ENCODE measurements around the gene ASCC2.
"Not testable (repeated sequence)": the region's sequence is repeated elsewhere in the genome, so short reads cannot be mapped to it uniquely, and the experiment has no call there.

Gene ASCC2

DNA sequence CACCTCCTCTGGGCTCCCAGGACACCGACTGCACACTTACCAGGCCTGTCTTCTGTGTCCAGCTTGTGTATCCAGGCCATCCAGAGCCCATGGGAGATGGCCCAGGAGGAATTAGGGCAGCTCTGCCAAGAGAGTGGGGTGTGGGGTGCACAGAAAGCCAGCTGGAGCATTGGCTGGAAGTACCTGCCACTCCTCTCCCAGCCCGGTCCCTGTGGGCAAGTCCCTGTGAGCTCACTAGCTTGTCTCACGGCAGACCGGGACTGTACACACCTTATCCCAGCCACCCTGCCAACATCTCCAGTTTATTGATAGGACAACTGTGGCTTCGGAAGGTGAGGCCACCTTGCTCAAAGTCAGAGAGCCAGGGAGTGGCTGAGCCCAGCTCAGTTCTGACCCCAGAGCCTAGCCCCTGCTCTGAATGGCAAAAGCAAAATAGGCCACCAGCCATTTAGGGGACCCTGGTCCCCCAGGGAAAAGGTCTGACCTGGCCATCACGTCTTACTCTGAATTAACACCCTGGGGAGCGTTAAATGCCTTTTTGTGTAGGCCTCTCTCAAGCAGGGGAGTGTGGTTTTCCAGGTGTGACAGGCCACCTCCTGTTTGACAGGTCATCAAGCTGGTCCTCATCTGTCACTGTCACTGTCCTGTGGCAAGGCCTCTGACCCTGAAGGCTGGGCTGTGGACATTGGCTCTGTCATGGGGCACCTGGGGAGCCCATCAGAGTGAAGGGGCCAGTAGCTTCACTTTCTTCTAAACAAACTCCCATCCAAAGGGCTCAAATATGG, 55.8 kb downstream of the ASCC2 start:
- no peak for DNase-seq

- DNase-seq = no peak
These were observed 57.1 kb downstream of the ASCC2 start for GRCh38 chr22:29780748-29781676.

DNA sequence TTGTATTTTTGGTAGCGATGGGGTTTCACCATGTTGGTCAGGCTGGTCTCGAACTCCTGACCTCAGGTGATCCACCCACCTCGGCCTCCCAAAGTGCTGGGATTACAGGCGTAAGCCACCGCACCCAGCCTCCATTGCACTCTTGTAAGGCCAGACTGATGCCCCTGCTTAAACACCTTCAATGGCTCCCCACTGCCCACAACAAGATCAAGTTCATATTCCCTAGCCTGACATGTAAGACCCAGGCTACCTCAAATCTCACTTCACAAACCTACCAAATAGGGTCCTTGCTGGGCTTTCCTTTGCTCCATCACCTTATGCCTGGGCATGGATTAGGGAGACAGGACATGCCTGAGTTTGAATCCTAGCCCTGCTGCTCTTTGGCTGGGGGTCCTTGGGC, 57.9 kb downstream of the ASCC2 start:
- DNase-seq = no peak

- DNase-seq = no peak
These were observed 64.8 kb downstream of the ASCC2 start for GRCh38 chr22:29773233-29773632.

GRCh38 chr22:29772170-29772641, 65.9 kb downstream of the ASCC2 start:
- DNase-seq = peak; percentile 28

DNA sequence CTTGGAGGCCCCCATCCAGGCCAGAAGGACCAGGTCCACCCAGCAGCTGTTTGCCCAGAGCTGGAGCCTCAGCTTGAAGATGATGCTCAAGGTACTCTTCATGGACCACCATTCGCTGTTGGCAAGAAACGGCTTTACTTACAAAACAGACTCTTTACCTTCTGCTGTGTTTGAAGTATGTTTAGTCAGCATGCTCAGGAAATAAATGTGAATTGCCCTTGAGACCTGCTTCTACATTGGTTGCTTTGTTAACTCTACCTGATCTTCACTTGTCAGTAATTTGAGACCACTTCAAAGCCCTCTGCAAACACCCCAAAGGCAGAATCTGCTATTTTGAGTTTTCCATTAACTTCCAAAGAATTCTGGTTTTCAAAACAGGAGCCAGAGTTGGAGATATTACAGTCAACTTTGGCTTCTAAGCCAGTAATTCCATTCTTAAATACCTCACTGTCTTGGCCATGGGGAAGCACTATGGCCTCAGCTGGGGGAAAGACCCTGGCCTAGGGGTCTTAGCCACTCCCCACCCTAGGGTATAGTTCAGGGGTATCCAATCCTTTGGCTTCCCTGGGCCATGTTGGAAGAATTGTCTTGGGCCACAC, 68.3 kb downstream of the ASCC2 start:
- no peak for DNase-seq

DNA sequence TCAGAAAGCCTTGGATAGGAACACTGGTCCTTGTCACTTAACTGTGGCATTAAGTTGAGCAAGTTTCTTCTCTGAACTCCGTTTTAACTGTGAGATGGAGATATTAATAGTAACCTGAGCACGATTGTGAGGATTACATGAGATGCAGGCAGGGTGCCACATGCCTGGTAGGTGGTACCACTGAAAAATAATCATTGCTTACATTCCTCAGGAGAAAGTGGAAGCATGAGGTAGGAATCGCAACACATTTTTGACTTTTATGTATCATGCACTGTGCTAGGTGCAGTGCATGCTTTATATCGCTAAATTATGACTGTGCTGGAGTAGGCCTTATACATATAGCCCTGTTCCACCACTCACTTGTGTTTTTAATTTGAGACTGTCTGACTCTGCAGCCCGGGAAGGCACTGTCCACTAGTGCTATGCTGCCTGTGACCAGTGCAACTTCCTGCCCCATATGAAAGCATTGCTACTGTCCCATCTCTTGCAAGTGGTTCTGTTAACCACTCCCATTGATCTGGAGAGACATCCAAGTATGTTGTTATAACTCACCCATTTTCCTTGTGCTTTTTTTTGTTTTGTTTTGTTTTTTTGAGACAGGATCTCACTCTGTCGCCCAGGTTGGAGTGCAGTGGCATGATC, 69.9 kb downstream of the ASCC2 start:
- DNase-seq = no peak

DNA sequence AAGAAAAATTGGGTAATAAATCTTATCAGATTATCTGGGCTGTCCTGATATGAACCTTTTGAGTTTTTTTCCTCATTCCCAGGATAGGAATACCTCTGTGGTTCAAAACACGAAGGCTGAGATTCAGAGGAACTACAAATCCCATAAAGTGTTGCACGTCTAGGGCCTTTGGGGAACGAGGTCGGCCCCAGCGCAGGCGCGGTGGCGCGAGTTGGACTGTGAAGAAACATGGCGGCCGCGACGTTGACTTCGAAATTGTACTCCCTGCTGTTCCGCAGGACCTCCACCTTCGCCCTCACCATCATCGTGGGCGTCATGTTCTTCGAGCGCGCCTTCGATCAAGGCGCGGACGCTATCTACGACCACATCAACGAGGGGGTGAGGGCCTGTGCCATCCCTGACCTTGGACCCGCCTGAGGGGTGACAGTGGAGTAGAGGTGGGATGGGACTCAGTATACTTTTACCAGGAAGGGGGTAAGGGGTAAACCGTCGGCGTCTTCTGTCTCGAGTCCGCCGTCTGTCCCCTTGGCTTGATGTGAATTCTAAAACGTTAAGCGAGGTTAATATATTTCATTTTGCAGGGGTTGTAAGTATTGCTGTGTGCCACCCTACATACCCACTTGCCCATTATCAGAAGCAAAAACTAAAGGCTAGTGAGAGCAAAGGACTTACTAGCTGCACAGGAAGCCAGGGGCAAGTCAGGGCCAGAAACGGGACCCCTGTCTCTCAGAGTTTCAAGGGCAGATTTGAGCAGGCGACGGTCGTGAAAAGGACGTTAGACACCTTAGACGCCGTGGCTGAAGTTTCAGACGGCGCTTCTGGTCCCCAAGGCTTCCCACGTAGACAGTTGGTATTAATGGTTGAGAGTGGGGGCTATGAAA, 70.7 kb downstream of the ASCC2 start, which contains the start of gene UQCR10:
TSS of gene UQCR10 (plus strand) at position 199 of the 881 bp plus-strand sequence. CDS start at position 229, 30 bp downstream.
- DNase-seq = peak; percentile 97

DNA sequence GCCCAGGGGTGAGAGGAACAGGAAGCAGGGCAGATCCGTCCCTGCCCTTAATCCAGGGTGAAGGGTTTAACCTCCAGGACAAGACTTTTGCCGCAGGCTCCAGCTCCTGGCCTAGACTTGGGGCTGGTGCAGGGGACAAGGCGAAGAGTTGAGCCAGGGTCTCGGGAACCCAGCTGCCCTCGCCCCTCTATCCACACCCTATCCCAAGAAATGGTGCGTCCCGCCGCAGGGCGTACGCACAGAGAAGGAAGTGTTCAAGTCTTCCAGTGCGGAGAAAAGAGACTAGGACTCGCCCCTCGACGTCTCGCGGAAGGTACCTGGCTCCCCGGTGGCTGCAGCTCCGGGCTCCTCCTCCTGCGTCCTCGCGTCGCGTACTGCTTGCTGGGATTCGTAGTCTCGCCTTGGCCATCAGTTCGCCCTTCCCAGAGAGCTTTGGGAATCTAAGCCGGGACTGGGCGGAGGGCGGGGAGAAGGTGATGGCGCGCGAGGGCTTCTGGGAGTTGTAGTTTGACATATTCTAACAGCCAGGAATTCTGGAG, 71.4 kb downstream of the ASCC2 start, which contains the start of gene ZMAT5:
TSS of gene ZMAT5 (minus strand) at position 376 of the 539 bp plus-strand sequence. CDS start 18,463 bp downstream, outside the sequence.
- DNase-seq = peak; percentile 97

DNA sequence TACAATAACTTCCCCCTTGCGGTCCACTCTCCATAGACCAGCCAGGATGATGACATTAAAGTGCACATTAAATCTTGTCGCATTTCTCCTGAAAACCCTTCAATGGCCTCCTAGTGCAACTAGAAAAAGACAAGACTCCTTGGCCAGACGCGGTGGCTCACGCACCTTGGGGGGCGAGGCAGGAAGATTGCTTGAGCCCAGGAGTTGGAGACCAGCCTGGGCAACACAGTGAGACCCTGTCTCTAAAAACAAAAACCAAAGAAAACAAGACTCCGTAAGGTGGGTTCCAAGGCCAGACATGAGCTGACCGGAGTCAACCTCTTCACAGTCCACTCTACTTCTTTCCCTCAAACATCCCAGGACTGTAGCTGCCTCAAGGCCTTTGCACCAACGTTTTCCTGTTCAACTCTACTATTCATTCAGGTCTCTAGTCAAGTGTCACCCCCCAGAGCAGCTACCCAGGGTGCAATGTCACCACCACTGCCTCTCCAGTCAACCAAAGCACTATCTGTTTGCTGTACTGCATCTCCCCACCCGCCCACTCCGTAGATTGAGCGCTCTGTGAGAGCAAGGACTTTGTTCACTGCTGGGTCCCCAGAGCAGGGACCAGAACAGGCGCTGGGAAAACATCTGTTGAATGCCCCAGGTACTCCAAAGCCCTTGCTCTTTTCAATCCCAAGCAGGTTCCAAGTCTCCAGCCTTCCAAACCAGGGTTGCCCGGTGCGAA, 72.0 kb downstream of the ASCC2 start:
- no peak for DNase-seq

DNA sequence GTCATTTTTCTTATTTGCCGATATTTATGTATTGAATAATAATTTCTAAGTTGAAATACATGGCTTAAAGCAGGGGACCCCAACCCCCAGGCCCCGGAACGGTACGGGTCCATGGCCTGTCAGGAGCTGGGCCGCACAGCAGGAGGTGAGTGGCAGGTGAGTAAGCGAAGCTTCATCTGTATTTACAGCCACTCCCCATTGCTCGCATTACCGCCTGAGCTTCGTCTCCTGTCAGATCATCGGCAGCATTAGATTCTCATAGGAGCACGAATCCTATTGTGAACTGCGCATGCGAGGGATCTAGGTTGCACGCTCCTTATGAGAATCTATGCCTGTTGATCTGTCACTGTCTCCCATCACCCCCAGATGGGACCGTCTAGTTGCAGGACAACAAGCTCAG, 75.8 kb downstream of the ASCC2 start:
- no peak for DNase-seq

- no peak for DNase-seq
These were observed 79.1 kb downstream of the ASCC2 start for GRCh38 chr22:29758959-29759358.

DNA sequence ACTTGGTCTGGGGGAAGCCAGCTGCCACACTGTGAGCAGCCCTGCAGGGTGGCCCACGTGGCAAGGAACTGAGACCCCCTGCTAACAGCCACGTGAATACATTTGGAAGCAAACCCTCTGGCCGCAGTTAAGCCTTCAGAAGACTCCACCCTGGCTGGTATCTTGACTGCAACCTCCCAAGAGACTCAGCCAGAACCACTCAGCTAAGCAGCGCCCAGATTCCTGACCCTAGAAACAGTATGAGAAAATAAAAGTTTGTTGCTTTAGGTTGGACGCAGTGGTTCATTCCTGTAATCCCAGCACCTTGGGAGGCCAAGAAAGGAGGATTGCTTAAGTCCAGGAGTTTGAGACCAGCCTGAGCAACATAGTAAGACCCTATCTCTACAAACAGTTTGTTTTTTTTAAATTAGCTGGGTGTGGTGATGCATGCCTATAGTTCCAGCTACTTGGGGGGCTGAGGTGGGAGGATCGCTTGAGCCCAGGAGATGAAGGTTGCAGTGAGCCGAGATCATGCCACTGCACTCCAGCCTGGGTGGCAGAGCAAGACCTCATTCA, 79.9 kb downstream of the ASCC2 start:
- no peak for DNase-seq

DNA sequence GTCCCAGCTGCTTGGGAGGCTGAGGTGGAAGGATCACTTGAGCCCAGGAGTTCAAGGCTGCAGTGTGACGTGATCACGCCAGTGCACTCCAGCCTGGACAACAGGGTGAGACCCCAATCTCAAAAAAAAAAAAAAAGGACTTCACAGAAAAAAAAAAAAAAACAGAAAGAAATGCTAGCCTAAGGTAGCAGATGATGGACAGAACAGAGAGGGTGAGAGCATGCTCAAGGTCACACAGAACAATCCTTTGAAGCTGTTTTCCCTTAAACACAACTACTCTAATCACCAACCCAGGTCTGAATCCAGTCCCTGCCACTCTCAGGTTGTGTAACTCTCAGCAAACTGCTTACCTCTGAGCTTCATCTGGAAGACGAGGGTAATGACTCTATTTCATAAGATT, 81.0 kb downstream of the ASCC2 start:
- DNase-seq = no peak

DNA sequence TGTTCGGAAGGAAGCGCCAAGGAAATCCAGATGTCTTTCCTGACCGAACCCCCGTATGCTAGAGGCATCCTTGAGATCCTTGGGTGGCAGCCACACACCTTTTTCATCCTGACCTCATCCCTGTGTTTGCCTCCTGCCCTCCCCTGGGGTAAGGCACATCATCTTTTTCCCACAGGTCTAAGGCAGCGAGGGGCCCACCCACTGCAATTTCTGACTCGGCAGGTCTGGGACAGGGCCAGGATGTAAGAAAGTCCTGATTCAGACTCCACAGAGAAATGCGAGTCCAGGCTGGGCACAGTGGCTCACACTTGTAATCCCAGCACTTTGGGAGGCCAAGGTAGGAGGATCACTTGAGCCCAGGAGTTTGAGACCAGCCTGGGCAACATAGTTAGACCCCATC, 81.7 kb downstream of the ASCC2 start:
- no peak for DNase-seq

GRCh38 chr22:29755889-29756288, 82.2 kb downstream of the ASCC2 start:
- no peak for DNase-seq

- DNase-seq = not testable (repeated sequence)
These were observed 83.2 kb downstream of the ASCC2 start for GRCh38 chr22:29754658-29755395.

- no peak for DNase-seq
These were observed 84.0 kb downstream of the ASCC2 start for GRCh38 chr22:29753808-29754657.
